GM19025 (cell line): ENCODE data around the gene MARK4.

Experiments
- ATAC-seq: cut with Tn5 transposase; IDR thresholded peaks from one replicate; pipeline ENCODE4 v1.9.1; 2021; ENCODE audit warnings: mild to moderate bottlenecking, low read depth, moderate library complexity; ENCODE audit not compliant: unreplicated experiment

MARK4 gene

GRCh38 chr19:45238556-45238955, 12.5 kb upstream of the MARK4 start:
- no peak for ATAC-seq

GRCh38 chr19:45243144-45243732, 7.8 kb upstream of the MARK4 start:
- no peak for ATAC-seq

- no peak for ATAC-seq
Measured at GRCh38 chr19:45244133-45244794, 6.8 kb upstream of the MARK4 start.

- no peak for ATAC-seq
Measured at GRCh38 chr19:45245334-45245787, 5.7 kb upstream of the MARK4 start, which contains the start of gene EXOC3L2. EXOC3L2 (minus strand) TSS chr19:45245407; CDS start chr19:45239045, 6,362 bp downstream.

- ATAC-seq = no peak
Measured at GRCh38 chr19:45245826-45246225, 5.2 kb upstream of the MARK4 start.

GRCh38 chr19:45247136-45247535, 3.9 kb upstream of the MARK4 start:
- ATAC-seq = no peak

GRCh38 chr19:45249261-45250033, 1.6 kb upstream of the MARK4 start:
- no peak for ATAC-seq

GRCh38 chr19:45250216-45250831, 747 bp upstream of the MARK4 start:
- ATAC-seq = no peak

- ATAC-seq = no peak
Measured at GRCh38 chr19:45251452-45252354, 632 bp downstream of the MARK4 start.

GRCh38 chr19:45253396-45254027, 2.4 kb downstream of the MARK4 start:
- no peak for ATAC-seq

- ATAC-seq = no peak
Measured at GRCh38 chr19:45254044-45254531, 3.0 kb downstream of the MARK4 start.

- ATAC-seq = no peak
Measured at GRCh38 chr19:45255611-45256157, 4.6 kb downstream of the MARK4 start.

- ATAC-seq = no peak
Measured at GRCh38 chr19:45256836-45257235, 5.8 kb downstream of the MARK4 start.

- no peak for ATAC-seq
Measured at GRCh38 chr19:45258862-45259261, 7.8 kb downstream of the MARK4 start.

GRCh38 chr19:45262570-45262969, 11.5 kb downstream of the MARK4 start:
- ATAC-seq = no peak

GRCh38 chr19:45263013-45263412, 11.9 kb downstream of the MARK4 start:
- ATAC-seq = no peak

- ATAC-seq = no peak
Measured at GRCh38 chr19:45264781-45265317, 13.8 kb downstream of the MARK4 start.

- no peak for ATAC-seq
Measured at GRCh38 chr19:45265375-45265774, 14.3 kb downstream of the MARK4 start.

- ATAC-seq = no peak
Measured at GRCh38 chr19:45267296-45267695, 16.2 kb downstream of the MARK4 start.
